SKM-1 treated with dmso at 0.1 percent for 144 hours (cell line): ENCODE results near the gene BCOR.

Experiments
- DNase-seq: peaks from one replicate; lab custom pipeline; 2025; ENCODE audit not compliant: unreplicated experiment; lab: John Stamatoyannopoulos, UW

Gene BCOR

DNA sequence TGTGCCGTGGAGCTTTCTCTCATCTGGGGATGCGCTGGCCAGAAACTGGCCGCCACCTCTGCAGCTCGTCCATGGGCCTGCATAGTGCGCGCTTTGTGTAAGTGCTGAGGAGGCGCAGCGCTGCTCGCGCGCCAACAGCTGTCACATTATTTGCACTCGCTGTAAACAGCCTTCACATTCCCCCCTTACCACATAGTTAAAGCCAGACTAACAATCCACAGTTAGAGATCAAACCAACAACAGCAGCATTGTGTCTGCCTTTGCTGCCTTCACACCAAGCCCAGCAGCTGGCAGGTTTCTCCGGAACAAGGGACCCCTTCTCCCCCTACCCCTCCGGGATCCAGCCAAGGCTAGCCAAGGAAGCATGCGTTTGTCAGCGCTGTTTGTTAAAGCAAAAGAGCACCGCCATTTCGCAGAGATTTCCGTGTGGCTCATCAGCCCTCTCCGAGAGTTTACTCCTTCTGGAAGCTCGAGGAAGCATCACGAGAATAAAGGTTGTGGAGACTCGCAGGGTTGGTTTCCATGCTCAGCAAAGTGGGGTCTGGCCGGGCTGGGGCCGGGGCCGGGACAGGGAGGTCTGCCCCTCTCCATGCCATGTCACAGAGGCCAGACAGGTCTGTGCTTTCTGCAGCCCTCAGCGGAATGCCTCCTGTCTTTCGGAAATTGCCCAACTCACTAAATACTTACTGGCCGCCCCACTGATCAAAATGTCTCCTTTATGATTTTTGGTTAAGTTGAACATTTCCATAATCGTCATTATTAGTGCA lies 11.0 kb downstream of the BCOR start:
- DNase-seq: no peak

GRCh38 chrX:40085714-40086113 lies 12.0 kb downstream of the BCOR start:
- no peak for DNase-seq

DNA sequence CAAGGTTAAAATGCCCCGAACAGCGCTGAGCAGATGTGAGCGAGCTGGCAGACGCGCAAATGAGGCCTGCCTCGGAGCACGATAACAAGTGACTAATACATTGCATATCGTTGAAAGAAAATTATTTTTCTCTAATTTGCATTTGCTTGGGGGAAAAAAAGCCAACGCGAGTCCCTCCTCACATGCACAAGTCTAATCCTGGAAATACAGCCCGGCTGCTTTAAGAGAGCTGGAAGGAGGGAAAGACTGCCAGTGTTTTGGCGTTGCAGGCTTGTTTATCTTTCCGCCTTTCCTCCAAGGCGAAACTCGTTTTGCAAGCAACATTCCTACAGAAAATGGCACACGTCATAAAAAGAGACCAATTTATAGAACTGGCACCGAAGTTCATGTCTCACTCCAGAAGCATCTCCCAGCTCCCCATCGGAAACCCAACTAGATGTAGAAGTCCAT lies 12.6 kb downstream of the BCOR start:
- DNase-seq: no peak

GRCh38 chrX:40084471-40085101 lies 13.2 kb downstream of the BCOR start:
- DNase-seq: no peak

DNA sequence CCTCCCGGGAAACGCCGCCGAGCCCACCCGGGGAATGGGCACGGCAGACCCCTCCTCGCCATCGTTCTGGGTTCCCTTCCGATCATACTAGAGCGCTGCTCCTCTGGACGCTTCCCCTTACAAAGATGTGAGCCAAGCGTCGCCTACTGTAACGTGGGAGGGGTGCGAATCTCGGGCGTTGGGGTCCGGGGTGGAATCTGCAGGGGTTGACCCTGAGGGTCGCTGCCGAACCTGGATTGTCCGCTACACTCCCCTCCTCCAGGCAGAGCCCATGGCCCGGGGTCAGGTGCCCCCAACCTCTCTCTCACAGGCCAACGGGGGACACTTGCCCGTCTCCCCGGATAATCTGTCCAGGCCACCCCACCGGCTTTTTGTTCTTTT lies 13.8 kb downstream of the BCOR start:
- DNase-seq: no peak

DNA sequence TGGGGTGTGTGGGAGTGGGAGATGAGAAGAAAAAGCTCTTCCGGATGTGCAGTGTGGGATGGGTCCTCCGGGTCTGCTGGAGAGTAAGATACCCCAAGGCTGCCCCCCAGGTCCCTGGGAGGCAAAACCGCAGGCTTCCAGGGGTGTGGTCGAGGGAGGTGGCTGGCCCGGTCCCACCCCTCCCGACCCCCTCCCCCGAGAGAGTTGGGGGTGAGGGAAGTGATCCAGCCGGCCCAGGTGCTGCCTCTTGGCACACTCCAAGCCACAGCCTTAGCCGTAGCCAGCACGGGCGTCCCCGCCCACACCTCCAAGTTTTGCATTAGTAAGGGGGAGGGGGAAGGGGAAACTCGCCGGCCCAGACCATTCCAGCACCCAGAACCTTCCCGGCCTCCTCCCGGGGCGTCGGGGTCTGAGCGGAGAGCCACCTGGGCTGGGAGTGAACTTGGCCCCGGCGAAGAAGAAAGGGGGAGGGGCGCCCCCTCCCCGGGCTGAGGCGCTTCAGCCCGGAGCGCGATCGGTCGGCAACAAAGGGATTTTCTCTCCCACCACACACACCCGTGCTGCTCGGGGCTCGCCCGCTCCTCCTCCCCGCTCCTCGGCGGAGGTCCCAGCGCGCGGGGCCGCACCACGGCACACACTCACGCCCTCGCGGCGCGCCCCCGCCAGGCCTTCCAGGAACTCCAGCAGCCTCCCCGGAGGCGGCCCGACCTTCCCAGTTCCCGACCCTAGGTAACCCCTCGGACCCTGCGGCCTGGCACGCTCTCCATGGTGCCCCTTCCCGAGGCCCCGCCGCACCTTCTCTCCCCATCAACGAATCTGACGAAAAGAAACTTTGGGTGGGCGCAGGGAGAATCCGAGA lies 14.4 kb downstream of the BCOR start:
- no peak for DNase-seq

DNA sequence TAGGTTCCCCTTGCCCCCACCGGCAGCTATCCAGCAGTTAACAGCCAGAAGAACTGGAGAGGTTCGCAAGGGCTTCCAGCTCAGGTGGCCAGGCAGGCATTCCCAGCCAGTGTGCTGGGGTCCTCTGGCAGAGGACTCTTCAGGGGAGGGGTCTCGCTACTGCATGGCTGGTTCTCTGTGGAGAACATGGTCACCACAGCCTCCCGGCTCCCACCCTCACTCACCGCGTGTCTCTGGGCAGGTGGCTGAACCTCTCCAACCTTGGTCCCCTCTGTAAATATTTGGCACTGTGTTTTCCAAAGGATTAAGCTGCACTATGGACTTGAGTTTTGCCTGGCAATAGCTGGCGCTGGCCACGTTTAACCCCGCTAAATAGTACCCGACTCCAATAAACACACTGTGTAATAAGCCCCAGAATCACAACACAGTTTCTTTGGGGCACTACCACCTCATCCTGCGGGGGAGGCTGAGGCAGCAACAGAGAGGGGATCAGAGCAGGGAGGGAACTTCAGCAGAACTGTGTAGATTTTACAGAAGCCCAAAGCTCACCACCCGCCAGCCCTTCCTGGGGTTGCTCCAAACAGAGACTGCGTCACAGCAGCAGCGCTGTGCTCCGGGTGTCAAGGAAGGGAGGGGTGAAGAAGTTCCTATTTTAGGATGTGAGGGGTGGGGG lies 15.2 kb downstream of the BCOR start:
- DNase-seq: no peak

DNA sequence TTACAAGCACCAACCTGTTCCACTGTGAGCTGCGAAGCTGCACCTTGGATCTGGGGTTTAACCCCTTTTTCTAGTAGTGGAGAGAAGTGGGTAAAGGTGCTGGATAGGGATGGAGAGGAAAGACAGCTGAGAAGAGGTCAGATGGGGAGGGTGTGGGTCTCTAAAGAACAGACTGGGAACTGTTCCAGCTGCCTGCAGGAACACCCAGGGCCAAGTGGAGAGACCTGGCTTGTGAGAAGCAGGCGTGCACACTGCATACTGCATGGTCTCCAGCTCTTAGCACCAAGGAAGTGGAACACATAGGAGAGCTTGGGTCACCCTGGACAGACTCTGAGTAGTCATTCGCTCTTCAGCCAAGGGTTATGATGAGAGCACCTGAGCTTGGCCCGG lies 16.1 kb downstream of the BCOR start:
- no peak for DNase-seq

DNA sequence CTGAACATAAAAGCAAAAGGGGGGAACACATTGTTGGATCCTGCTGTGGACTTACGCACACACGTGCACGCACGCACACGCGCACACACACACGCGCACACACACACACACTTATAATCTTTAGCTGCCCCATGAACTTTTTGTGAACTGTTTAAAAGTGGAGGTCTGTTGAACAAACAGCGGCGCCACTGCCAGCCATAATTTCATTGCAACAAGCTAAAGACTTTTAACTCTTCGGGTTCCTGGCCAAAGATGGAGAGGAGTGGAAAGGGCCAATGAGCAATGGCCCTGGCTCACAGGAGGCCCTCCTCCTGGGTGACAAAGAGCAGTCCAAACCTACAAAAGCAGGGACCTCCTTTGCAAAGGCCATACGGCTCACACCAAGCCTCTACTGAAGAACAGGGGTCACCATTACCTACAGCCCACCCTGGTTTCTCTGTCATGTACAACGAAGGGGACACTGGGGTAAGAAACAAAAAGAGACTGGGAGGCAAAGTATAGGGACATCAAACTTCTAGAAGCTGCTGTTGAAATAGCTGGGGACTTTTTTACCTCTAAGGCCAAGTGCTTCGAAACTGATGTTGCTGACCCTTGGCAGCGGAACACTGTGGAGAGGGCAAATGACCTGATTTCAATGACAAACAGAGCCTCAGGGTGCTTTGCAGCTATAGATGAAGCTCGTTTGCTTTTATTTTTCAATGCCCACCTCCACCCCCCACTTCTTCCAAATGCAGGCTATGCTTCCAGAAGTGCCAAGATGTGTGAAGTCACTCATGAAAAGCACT lies 16.7 kb downstream of the BCOR start:
- no peak for DNase-seq

- no peak for DNase-seq
Measured at GRCh38 chrX:40079572-40079971, 18.2 kb downstream of the BCOR start.

DNA sequence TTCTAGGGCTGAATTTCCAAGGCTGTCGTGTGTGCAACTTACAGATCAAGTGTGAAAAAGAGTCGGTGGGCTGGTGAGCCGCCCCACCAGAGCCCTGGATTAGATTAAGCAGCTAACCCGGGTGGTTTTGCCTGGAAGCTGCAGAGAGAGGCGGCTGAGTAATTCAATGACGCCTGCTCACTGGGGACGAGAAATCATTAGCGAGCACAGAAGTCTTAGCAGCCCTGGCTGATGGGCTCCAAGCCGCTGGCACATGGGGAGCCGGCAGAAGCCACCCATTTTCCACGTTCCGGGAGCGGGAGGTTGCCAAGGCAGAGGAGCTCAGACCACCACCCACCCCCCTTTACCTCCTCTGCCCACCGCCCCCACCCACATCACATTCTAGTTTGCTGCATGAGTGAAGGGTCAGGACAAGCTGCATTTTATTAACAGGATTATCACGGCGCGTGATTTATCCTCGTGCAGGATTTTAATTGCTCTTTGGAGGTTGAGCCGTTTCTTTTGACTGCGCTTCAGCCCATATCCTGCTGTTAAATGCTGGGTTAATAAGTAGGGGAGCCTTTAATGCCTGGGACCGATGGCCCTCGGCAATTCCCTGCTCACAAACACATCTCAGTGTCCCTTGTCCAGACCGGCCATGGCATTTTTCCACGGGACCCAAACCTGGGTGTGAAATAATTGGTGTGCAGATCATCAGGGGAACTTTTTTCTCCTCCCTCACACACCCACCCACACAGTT lies 19.1 kb downstream of the BCOR start:
- no peak for DNase-seq

GRCh38 chrX:40077906-40078305 lies 19.9 kb downstream of the BCOR start:
- no peak for DNase-seq

DNA sequence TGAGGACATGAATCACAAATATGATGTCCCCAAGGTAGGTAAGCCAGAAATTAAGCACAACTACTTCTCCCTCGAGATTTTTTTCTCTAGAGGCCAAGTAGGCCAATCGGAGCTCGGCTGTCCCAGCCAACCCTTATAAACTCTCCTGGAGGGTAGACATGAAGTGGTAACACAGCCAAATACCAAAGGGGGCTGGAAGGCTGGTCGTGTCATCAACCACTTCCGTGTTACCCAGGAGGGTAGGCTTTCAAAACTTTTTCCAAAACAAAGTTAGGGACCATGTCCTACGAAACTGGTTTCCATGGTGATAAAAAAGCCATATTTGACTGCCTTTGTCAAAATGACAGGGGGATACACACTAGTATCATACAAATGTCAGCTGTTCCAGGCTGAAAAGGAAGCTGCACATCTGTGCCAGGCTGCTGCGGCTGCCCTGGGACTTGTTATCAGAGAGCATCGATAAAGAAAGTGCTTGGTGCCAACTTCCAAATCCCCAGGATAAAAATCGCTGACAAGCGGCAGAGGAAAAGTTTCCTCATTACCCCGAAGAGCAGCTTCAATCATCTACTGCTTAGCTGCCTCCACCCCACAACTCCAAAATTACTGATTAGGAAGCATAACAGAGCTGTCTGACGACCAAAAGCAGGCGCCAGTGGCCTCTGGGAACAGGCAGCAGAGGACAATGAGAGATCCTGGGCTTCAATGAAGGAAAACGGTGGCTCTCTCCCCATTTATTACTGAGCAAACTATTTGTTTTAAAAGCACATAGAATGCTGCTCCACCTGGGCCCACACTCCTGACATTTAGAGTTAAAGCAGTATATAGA lies 20.8 kb downstream of the BCOR start:
- no peak for DNase-seq

- no peak for DNase-seq
Measured at GRCh38 chrX:40074959-40075332, 22.8 kb downstream of the BCOR start.

DNA sequence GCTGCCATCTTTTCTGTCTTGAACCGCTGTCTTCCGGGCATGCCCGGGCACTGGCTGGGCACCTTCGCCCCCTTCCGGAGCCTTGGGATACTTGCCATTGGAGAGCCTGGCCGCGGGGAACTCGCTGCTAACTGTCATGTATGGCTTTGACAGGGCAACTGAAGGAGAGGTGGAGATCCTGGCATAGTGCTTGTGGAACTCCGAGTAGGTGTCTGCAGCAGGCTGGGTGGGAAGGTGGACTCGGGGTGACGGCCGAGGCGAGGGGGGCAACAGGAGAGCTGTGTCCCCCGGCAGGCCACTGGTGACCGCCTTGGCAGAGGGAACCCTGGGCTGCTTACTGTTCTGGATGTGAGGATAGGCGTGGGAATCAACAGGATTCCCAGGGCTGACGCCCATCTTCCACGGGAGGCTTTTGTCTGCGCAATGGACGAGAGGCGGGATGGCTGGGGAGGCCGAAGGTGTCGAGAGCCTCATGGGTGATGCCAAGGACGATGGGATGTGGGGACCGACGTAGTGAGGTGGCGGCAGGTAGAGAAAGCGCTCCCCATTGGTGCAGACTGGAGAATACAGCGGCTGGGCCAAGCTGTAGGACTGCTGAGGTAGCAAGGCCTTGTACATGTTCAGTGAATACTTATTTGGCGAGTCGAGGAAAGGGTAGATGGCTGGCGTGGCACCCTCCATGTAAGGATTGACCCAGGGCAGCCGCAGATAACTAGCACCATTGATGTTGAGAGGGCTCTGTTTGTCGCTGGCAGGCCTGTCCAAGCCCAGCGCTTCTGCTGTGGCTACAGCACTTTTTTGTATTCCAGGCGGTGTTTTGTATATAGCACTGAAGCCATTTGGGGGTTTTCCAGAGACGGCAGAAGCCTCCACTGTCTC lies 23.4 kb downstream of the BCOR start:
- DNase-seq: no peak

DNA sequence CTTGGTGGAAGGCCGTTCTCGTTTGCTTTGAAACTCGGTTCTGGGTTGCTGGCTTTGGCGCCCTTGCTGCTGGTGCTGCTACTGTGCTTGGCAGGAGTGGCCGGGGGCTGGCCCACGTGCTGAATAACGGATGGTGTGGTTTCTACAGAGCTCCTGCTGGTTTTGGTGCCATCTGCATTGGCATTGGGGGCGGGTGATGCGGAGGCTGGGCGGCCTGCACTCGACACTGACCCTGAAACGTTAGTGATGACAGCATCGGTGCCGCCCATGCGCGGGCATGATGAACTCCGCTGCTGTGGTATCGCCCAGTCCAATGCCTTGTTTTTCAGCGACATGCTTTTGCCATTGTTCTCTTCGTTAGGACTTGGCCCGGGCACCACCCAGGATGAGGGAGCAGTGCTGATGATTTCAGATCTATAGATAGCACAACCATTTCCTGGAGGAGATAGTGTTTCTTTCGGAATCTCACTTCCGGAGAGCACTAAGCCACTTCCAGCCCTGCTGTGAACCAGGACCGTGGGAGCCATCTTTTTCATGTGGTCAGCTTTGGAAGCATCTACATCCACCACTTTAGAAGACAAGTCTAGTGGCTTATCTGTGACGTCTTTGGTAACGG lies 24.2 kb downstream of the BCOR start:
- no peak for DNase-seq

GRCh38 chrX:40072246-40072645 lies 25.5 kb downstream of the BCOR start:
- no peak for DNase-seq

DNA sequence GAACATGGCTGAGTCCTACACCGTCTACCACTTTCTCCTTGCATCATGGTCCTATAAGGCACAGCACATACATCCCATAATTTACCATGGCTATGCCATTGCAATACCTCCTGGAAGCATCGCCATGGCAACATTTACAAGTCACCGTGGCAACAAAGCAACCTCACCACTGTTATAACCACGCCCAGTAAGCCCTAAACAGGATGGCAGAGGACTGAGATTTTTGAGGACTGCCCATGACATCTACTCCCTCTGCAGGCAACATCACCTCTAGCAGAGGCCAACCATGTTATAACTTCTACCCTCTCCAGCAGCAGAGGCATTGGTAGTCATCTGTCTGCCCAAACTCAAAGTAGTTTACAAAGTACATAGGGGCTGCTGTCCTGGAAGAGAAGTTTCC lies 29.7 kb downstream of the BCOR start:
- DNase-seq: no peak
